ENCODE results near the gene PGAM4.
"Not testable (repeated sequence)": the region's sequence is repeated elsewhere in the genome, so short reads cannot be mapped to it uniquely, and the experiment has no call there.

PGAM4 gene

DNA sequence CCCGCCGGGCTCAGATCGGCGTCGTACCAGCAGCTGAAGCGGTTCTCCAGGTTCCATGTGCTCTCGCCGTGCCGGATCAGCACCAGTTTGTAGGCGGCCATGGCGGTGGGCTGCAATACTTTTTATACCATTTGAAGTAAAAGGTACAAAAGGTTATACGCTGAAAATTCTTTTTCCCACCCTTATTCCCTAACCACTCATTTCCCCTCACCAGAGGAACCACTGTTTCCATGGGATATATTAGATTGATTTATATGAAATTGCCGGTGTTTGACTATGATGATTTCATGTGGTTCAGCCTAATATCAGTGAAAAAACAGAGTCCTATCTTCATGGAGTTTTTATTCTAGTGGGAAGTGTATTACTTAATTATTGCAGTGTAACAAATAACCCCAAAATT is at the start of gene PGAM4:
TSS of gene PGAM4 (minus strand) at position 101 of the 400 bp plus-strand sequence. CDS start at position 101, 0 bp downstream.
- DNase-seq (ENCODE audit: low read depth, low spot score) = no peak

- DNase-seq (ENCODE audit: low read depth, low spot score) = no peak
Observed at GRCh38 chrX:78011846-78012245, 42.4 kb upstream of the PGAM4 start.

DNA sequence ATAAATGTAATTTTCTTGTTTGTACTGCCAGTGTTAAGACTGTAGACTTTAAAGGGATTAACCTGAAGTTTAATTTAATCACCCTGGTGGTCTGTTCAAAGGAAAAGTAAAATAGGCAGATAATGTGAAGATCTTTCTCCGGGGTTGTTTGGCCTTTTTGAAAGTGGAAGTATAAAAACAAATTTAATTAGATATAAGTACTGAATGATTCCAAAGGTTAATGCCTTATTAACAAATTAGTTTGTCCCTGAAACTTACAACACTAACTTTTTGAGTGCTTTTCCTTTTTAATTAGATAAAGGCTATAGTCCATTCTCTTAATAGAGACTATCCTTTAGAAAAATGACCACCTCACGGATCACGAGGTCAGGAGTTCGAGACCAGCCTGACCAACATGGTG is 10.4 kb upstream of the PGAM4 start:
- DNase-seq (ENCODE audit: low read depth, low spot score) = no peak

- no peak for DNase-seq (ENCODE audit: low read depth, low spot score)
Observed at GRCh38 chrX:77977518-77977917, 8.1 kb upstream of the PGAM4 start.

DNA sequence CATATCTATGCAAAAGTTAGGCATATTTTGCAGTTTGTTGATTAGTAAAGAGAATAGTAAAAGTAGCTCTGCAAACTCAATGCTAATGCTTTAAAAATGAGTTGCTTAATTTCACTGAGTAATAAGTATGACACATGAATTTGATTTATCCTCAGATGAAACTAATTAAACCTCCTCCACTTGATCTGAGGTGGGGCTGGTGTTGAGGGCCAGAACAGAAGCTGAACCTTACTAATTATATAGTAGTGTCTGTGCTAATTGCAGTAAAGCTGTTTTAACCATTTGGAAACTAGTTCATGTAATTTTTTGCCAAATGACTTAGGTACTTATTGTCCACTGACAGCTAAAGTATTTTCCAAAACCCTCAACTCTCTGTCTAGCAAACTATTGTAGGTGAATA is 7.7 kb upstream of the PGAM4 start:
- DNase-seq (ENCODE audit: low read depth, low spot score) = no peak

GRCh38 chrX:77975755-77976154 is 6.3 kb upstream of the PGAM4 start:
- no peak for DNase-seq (ENCODE audit: low read depth, low spot score)

DNA sequence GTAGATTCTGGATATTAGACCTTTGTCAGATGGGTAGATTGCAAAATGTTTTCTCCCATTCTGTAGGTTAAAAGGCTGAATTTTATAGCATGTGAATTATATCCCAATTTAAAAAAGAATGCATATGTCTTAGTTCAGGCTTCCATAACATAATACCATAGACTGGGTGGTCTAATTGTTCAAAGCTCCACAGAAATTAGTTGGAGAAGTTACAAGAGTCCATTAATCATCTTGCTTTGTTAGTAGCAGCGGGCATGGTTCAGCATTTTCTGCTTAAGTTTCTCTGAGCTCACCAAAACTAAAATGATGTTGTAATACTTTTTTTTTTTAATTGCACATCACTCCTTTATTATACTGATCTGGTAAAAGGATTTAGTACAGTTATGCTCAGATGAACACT is 1.8 kb downstream of the PGAM4 start:
- no peak for DNase-seq (ENCODE audit: low read depth, low spot score)

GRCh38 chrX:77966361-77966760 is 3.1 kb downstream of the PGAM4 start:
- DNase-seq (ENCODE audit: low read depth, low spot score) = no peak

- no peak for DNase-seq (ENCODE audit: low read depth, low spot score)
Observed at GRCh38 chrX:77962068-77962902, 7.2 kb downstream of the PGAM4 start.

DNA sequence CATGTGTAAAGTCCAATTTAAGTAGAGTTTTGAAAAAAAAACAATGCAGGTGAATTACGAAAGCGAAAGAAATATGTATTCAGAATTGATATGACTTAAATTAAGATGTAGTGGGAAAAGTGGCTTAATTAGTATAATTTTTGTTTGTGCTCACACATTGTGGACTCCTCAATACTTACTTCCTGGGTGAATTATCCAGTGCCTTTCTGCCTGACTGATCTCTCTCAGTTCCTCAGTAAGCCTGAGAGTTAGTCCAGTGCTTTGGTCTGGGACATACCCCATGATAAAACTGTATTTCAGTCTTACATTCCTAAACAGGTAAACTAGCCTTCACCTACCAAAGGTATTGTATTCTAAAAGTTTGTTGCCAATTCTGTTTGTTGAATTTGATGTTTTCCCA is 8.4 kb downstream of the PGAM4 start:
- no peak for DNase-seq (ENCODE audit: low read depth, low spot score)

GRCh38 chrX:77960567-77960966 is 8.9 kb downstream of the PGAM4 start:
- DNase-seq (ENCODE audit: low read depth, low spot score) = no peak

- DNase-seq (ENCODE audit: low read depth, low spot score) = no peak
Observed at GRCh38 chrX:77953708-77954107, 15.7 kb downstream of the PGAM4 start.

DNA sequence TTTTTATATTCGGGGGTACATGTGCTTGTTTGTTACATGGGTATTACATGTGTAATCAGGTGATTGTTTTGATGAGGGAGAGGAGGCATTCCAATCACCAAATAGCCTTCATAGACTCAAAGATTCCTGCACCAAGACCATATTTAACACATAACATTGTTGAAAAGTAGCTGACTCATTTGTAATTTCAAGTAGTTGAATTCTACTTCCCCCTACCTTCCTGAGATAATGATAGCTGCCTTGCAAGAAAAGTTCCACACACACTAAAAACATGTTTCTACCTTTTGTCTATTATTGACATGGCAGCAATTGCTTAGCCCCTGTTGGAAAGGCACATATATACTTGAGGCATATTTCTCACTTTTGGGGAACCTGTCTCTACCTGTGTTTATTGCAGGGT is 16.1 kb downstream of the PGAM4 start:
- DNase-seq (ENCODE audit: low read depth, low spot score) = no peak

- no peak for DNase-seq (ENCODE audit: low read depth, low spot score)
Observed at GRCh38 chrX:77952173-77952572, 17.3 kb downstream of the PGAM4 start.

DNA sequence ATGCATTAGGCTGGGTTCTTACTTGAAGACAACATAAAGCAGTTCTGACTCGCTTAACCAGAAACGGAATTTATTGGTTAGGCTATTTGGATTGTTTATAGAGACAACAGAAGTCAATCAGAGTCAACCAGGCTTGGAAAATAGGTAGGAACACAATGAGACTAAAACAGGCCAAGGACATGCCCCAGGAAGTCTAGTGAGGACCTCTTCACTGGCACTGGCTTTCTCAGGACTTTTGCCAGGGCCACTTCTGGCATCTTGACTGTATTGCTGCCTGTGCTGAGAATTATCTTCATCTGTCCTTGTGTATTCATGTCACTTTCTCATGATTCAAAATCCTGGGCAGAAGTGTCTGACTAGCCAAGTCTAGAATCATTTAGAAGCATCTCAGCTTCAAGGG is 19.6 kb downstream of the PGAM4 start:
- DNase-seq (ENCODE audit: low read depth, low spot score) = no peak

GRCh38 chrX:77946571-77946970 is 22.9 kb downstream of the PGAM4 start:
- no peak for DNase-seq (ENCODE audit: low read depth, low spot score)

GRCh38 chrX:77945910-77946545 is 23.4 kb downstream of the PGAM4 start:
- DNase-seq (ENCODE audit: low read depth, low spot score) = no peak

DNA sequence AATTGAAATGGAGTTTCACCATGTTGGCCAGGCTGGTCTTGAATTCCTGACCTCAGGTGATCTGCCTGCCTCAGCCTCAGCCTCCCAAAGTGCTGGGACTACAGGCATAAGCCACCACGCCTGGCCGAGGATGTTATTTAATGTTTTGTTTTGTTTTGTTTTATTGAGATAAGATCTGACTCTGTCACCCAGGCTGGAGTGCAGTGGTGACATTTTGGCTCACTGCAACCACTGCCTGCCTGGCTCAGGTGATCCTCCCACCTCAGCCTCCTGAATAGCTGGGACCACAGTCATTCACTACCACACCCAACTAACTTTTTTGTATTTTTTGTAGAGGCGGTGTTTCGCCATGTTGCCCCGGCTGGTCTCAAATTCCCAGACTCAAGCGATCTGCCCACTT is 24.4 kb downstream of the PGAM4 start:
- DNase-seq (ENCODE audit: low read depth, low spot score) = not testable (repeated sequence)

GRCh38 chrX:77938083-77938680 is 31.3 kb downstream of the PGAM4 start:
- DNase-seq (ENCODE audit: low read depth, low spot score) = no peak

DNA sequence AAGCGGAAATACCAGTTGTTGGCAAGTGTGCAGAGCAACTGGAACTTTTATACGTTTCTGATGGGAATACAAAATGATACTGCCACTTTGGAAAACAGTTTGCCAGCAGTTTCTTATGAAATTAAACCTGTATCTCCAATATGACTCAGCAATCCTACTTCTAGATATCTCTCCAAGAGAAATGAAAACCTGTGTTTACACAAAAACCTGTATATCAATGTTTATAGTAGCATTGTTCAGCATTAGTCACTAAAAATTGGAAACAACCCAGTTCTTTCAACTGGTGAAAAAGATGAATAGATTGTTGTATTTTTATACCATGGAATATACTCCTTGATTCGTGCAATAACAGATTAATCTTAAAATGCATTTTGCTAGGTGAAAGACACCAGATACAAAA is 32.1 kb downstream of the PGAM4 start:
- no peak for DNase-seq (ENCODE audit: low read depth, low spot score)

DNA sequence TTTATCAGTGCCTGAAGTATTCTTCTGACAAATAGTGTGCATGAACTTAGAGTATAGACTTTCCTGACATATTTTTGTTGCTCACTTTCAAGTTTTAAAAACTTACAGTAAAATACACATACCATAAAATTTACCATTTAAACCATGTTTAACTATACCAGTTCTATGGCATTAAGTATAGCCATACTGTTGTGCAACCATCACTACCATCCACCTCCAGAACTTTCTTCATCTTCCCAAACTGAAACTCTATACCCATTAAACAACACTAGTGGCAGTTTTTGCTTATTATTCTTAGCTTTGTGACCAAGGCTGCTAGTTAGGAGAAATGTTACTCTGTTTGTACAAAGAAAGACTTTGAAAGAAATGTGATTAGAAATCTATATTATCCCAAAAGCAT is 33.1 kb downstream of the PGAM4 start:
- DNase-seq (ENCODE audit: low read depth, low spot score) = no peak

- DNase-seq (ENCODE audit: low read depth, low spot score) = no peak
Observed at GRCh38 chrX:77935886-77936285, 33.6 kb downstream of the PGAM4 start.

DNA sequence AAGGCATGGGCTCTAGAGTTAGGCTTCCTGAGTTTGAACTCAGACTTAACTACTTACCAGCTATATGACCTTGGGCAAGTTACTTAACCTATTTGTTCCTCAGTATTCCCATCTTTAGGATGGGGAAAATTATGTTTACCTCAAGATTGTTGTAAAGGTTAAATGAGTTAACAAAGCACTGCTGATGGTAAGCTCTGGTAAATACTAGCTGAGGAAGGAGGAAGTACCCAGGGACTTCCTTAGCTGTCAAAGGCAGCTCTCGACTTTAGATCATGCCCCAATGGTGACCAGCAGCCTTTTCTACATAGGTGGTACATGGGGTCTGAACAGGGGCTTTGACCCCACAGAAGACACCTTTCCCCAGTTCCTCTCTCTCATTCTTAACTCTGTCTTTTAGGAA is 38.9 kb downstream of the PGAM4 start:
- DNase-seq (ENCODE audit: low read depth, low spot score) = no peak

All from iPS DF 19.7 (cell line).